Neural crest cell (in vitro differentiated cells): ENCODE results near the gene CRAT. TPM values are rescaled to one million over a fixed set of nuclear protein-coding genes. Genes with fewer than 3 reads are reported as not detected.

Experiments
- DNase-seq: peaks from one replicate; pipeline ENCODE4 v3.0.0; 2021; ENCODE audit warnings: low read depth, mixed read lengths, low spot score
- H3K27ac Mint-ChIP-seq: one replicate; pipeline ENCODE4 v1.8.0; 2021; ENCODE audit warnings: mild to moderate bottlenecking, mixed read lengths; ENCODE audit not compliant: unreplicated experiment
- H3K27me3 Mint-ChIP-seq: 2 replicates; pipeline ENCODE4 v1.8.0; 2021; ENCODE audit warnings: low read depth, mild to moderate bottlenecking, mixed read lengths
- H3K36me3 Mint-ChIP-seq: 2 replicates; pipeline ENCODE4 v1.8.0; 2021; ENCODE audit warnings: low read depth, mild to moderate bottlenecking, mixed read lengths
- H3K4me1 Mint-ChIP-seq: 2 replicates; pipeline ENCODE4 v1.8.0; 2021; ENCODE audit warnings: mixed read lengths
- H3K4me3 Mint-ChIP-seq: one replicate; pipeline ENCODE4 v1.8.0; 2021; ENCODE audit warnings: mild to moderate bottlenecking, mixed read lengths
- H3K9me3 Mint-ChIP-seq: 2 replicates; pipeline ENCODE4 v1.8.0; 2021; ENCODE audit warnings: mixed read lengths
- CTCF ChIP-seq: fragments of 200-600 bp; sonication (generic); conservative IDR thresholded peaks from 2 replicates; pipeline ENCODE4 v1.5.0; 2021; ENCODE audit warnings: antibody characterized with exemption, mild to moderate bottlenecking
- total RNA-seq: library from RNA; stranded (reverse); gene quantifications from 2 replicates; pipeline ENCODE4 v1.2.1, GENCODE V29; 2021

The CRAT gene
- total RNA-seq, 1 donor from 2014 or later, result 24.9 TPM

GRCh38 chr9:129140397-129141065 is 29.9 kb upstream of the CRAT start:
- H3K36me3 Mint-ChIP-seq, result peaks cover 5% of the 10 kb centered on the region
- H3K27ac Mint-ChIP-seq, result peak overlapping the region; percentile 99
- no peaks in the 10 kb centered on the region for H3K9me3 Mint-ChIP-seq
- peak; percentile 43 for DNase-seq
- peaks cover 4% of the 10 kb centered on the region for H3K27me3 Mint-ChIP-seq
- H3K4me1 Mint-ChIP-seq, result peaks cover 70% of the 10 kb centered on the region
- peak overlapping the region; percentile 73 for H3K4me3 Mint-ChIP-seq
- TF ChIP-seq CTCF, result no peak

GRCh38 chr9:129139993-129140396 is 29.4 kb upstream of the CRAT start:
- H3K9me3 Mint-ChIP-seq, result no peaks in the 10 kb centered on the region
- DNase-seq, result peak; percentile 57
- no peak for TF ChIP-seq CTCF
- peaks cover 65% of the 10 kb centered on the region for H3K4me1 Mint-ChIP-seq
- H3K36me3 Mint-ChIP-seq, result peaks cover 5% of the 10 kb centered on the region
- H3K27ac Mint-ChIP-seq, result peak overlapping the region; percentile 99
- H3K27me3 Mint-ChIP-seq, result peaks cover 4% of the 10 kb centered on the region
- peak overlapping the region; percentile 73 for H3K4me3 Mint-ChIP-seq

GRCh38 chr9:129139233-129139992 is 28.8 kb upstream of the CRAT start:
- H3K4me3 Mint-ChIP-seq, result peak overlapping the region; percentile 73

GRCh38 chr9:129138476-129139232 is 28.1 kb upstream of the CRAT start:
- no peak for DNase-seq
- Mint-ChIP-seq H3K9me3 (no peaks in the 10 kb centered on the region), H3K4me3 (peak overlapping the region; percentile 73), H3K27me3 (peaks cover 4% of the 10 kb centered on the region), H3K27ac (no peak overlapping the region), H3K36me3 (peaks cover under 1% of the 10 kb centered on the region), H3K4me1 (peaks cover 61% of the 10 kb centered on the region)
- no peak for TF ChIP-seq CTCF

More at GRCh38 chr9:129139233-129139992, 28.8 kb upstream of the CRAT start:
- DNase-seq, result peak; percentile 87
- Mint-ChIP-seq H3K27ac (peak overlapping the region; percentile 99), H3K36me3 (peaks cover 5% of the 10 kb centered on the region), H3K4me1 (peaks cover 65% of the 10 kb centered on the region), H3K27me3 (peaks cover 4% of the 10 kb centered on the region), H3K9me3 (no peaks in the 10 kb centered on the region)
- TF ChIP-seq CTCF, result peak; percentile 97

GRCh38 chr9:129138144-129138462 is 27.5 kb upstream of the CRAT start:
- no peak for DNase-seq
- no peak overlapping the region for H3K4me3 Mint-ChIP-seq
- H3K36me3 Mint-ChIP-seq, result no peaks in the 10 kb centered on the region
- TF ChIP-seq CTCF, result no peak
- peaks cover 59% of the 10 kb centered on the region for H3K4me1 Mint-ChIP-seq
- no peaks in the 10 kb centered on the region for H3K9me3 Mint-ChIP-seq
- peaks cover 4% of the 10 kb centered on the region for H3K27me3 Mint-ChIP-seq
- peak overlapping the region; percentile 12 for H3K27ac Mint-ChIP-seq
